Ishikawa (cell line): ENCODE measurements around the gene LMAN1L.

Experiments used
- CEBPB ChIP-seq: IDR thresholded peaks from 2 replicates; pipeline ENCODE4 v1.6.1; 2012
- CREB1 ChIP-seq: IDR thresholded peaks from 2 replicates; pipeline ENCODE4 v1.6.1; 2012; ENCODE audit warnings: low read depth
- EP300 ChIP-seq: IDR thresholded peaks from 2 replicates; pipeline ENCODE4 v1.6.1; 2012; ENCODE audit warnings: borderline replicate concordance
- FOXM1 ChIP-seq: IDR thresholded peaks from 2 replicates; pipeline ENCODE4 v1.6.1; 2012; ENCODE audit warnings: low read depth, borderline replicate concordance
- MAX ChIP-seq: IDR thresholded peaks from 2 replicates; pipeline ENCODE4 v1.6.1; 2012
- RAD21 ChIP-seq: IDR thresholded peaks from 2 replicates; pipeline ENCODE4 v1.6.1; 2012; ENCODE audit warnings: low read depth
- REST ChIP-seq: IDR thresholded peaks from 2 replicates; pipeline ENCODE4 v1.6.1; 2012; ENCODE audit warnings: low read depth, mild to moderate bottlenecking
- TAF1 ChIP-seq: IDR thresholded peaks from 2 replicates; pipeline ENCODE4 v1.6.1; 2012; ENCODE audit warnings: low read depth, mild to moderate bottlenecking
- TCF12 ChIP-seq: IDR thresholded peaks from 2 replicates; pipeline ENCODE4 v1.6.1; 2012; ENCODE audit warnings: low read depth
- TEAD4 ChIP-seq: IDR thresholded peaks from 2 replicates; pipeline ENCODE4 v1.6.1; 2012
- USF1 ChIP-seq: IDR thresholded peaks from 2 replicates; pipeline ENCODE4 v1.6.1; 2012
- YY1 ChIP-seq: IDR thresholded peaks from 2 replicates; pipeline ENCODE4 v1.6.1; 2012; ENCODE audit warnings: low read depth
- ZBTB7A ChIP-seq: IDR thresholded peaks from 2 replicates; pipeline ENCODE4 v1.6.1; 2012; ENCODE audit warnings: low read depth

GRCh38 chr15:74858369-74858740 lies 45.7 kb downstream of the LMAN1L start:
- TF ChIP-seq REST (no peak), TEAD4 (no peak), ZBTB7A (no peak), YY1 (no peak), RAD21 (no peak), EP300 (no peak), CEBPB (no peak), FOXM1 (no peak), MAX (no peak), TAF1 (no peak), TCF12 (no peak), CREB1 (no peak), USF1 (no peak)
